Mucosa of descending colon (tissue), 3 donors: ENCODE results near the gene SLCO1A2. TPM values are rescaled to one million over a fixed set of nuclear protein-coding genes. Genes with fewer than 3 reads are reported as not detected.

Experiments used
- ATAC-seq: fragments of 200-7000 bp; cut with Tn5 transposase; one replicate; pipeline ENCODE4 v1.9.1; 2020; ENCODE audit warnings: mild to moderate bottlenecking, moderate library complexity
- DNase-seq, 3 donors: peaks; one replicate each; pipeline ENCODE4 v3.0.0-alpha.2; 2020
- H3K36me3 ChIP-seq: fragments of 200-600 bp; one replicate; pipeline ENCODE4 v1.8.0; 2021; ENCODE audit warnings: low read depth, mild to moderate bottlenecking
- H3K4me1 ChIP-seq: fragments of 200-600 bp; one replicate; pipeline ENCODE4 v1.8.0; 2021; ENCODE audit warnings: low read depth, mild to moderate bottlenecking
- H3K4me3 ChIP-seq: fragments of 200-600 bp; one replicate; pipeline ENCODE4 v1.8.0; 2021; ENCODE audit warnings: mild to moderate bottlenecking
- H3K9me3 ChIP-seq: fragments of 200-600 bp; one replicate; pipeline ENCODE4 v1.8.0; 2021; ENCODE audit warnings: mild to moderate bottlenecking
- intact Hi-C, 2 donors: fragments of 100-400 bp; cut with DNase I in 1 of 2; cut with micrococcal nuclease in 1 of 2; formaldehyde crosslinking; loops; one replicate each; pipeline versions ENCODE4 v1.11.0 to v1.11.1; 2022; cut with DNase I, micrococcal nuclease
- total RNA-seq, 3 donors: library from RNA; stranded (reverse); fragmentation: NEBNext Ultra II Directional in 2 of 3; extraction: Animal tissue kit (Norgen Biotek cat#: 25700) in 2 of 3; gene quantifications; one replicate each; pipeline versions ENCODE4 v1.2.1 to v1.2.4, GENCODE V29; 2021 to 2023
- TF ChIP-seq, protein P1 (sequence below): fragments of 200-600 bp; IDR thresholded peaks from one replicate; pipeline ENCODE4 v1.8.0; 2022; ENCODE audit warnings: antibody characterized with exemption, mild to moderate bottlenecking
- donor health status: DM: no; HTN: no; CAD: no; lungs with moderate emphysema.
- donor health status: DM: no; HTN: no; CAD: no.
- donor health status: DM: no; HTN: yes; CAD: no.

The SLCO1A2 gene
- total RNA-seq, 3 donors from 2014 or later = not detected

DNA sequence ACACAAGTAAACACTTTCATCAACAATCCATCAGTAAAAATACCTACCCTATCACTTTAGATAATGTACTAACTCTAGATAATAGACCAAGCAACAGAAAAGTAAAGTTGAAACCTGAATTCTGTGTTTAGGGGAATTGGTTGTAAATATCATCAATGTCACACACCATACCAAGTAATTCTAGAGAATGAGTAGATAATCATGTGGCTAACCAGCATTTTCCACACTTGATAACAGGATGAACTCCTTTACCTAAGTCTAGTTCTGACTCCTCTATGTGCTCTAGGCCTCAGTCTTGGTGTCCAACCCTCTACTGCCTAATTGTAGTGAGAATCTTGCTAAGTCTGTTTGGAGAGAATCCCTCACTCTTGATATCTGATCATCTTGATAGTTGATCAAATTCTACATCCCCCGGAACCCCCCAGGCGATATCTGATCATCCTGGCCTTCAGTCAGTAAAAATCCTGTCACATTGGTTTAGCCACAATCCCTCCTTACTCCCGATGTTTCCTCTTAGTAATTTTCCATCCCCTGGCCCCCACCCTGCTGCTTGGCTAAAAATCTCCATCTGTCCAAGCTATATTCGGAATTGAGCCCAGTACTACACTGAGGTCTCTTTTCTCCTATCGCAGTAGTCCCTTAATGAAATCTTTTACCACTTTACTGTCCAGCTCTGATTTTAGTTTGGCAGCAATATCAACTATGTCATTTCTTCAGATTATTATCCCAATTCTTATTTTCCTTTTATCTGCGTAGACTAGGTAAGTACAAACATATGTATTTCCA is 3.4 kb upstream of the SLCO1A2 start:
- H3K4me1 ChIP-seq = no peaks in the 10 kb centered on the region
- no peak overlapping the region for H3K4me3 ChIP-seq
- TF ChIP-seq, protein P1, sequence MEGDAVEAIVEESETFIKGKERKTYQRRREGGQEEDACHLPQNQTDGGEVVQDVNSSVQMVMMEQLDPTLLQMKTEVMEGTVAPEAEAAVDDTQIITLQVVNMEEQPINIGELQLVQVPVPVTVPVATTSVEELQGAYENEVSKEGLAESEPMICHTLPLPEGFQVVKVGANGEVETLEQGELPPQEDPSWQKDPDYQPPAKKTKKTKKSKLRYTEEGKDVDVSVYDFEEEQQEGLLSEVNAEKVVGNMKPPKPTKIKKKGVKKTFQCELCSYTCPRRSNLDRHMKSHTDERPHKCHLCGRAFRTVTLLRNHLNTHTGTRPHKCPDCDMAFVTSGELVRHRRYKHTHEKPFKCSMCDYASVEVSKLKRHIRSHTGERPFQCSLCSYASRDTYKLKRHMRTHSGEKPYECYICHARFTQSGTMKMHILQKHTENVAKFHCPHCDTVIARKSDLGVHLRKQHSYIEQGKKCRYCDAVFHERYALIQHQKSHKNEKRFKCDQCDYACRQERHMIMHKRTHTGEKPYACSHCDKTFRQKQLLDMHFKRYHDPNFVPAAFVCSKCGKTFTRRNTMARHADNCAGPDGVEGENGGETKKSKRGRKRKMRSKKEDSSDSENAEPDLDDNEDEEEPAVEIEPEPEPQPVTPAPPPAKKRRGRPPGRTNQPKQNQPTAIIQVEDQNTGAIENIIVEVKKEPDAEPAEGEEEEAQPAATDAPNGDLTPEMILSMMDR = no peak
- DNase-seq (no peak), ATAC-seq (no peak)
- H3K9me3 ChIP-seq = no peaks in the 10 kb centered on the region
- intact Hi-C loops = no loop called here
- no peaks in the 10 kb centered on the region for H3K36me3 ChIP-seq

DNA sequence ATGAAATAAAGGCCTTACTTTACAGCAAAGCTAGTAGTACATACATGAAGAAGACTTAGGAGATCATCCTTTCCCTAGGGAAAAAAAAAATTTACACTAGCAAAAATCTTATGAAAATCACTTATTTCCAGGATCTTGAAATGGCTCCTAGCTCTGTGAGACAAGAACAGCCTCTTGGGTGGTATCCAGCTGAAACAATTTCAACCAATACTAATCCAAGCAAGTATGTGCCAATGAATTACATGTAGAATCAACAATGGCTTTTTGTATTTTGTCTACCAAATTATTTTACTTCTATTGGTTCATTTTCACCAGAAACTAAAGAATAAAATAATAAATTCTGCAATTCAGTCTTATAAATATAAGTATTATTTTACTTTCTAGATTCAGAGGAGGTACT is 2.7 kb upstream of the SLCO1A2 start:
- DNase-seq (no peak), ATAC-seq (no peak)
- intact Hi-C loops = no loop called here
- Histone ChIP-seq H3K4me1 (no peaks in the 10 kb centered on the region), H3K9me3 (no peaks in the 10 kb centered on the region), H3K36me3 (no peaks in the 10 kb centered on the region), H3K4me3 (no peak overlapping the region)
- TF ChIP-seq, protein P1 = no peak

DNA sequence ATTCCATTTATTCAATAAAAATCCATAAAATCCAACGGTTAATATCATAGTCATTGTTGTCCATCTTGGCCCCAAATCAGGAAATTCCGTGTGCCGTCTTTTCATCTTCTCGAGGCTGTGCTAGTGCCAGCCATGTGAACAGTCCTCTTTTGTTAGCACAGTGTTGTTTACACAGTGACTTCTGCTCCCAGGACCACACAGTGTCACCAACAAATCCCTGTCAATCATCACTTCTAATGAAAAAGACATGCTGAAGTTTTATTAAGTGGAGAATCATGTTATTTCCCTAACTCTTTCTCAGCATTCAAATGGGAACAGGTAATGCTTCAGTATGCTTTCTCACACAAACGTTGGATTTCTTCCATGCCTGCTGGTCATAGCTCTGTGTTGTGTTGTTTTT is 1.9 kb upstream of the SLCO1A2 start:
- intact Hi-C loops = no loop called here
- no peak for DNase-seq
- H3K4me3 ChIP-seq = no peak overlapping the region
- no peaks in the 10 kb centered on the region for H3K4me1 ChIP-seq
- ATAC-seq = no peak
- H3K36me3 ChIP-seq = no peaks in the 10 kb centered on the region
- no peaks in the 10 kb centered on the region for H3K9me3 ChIP-seq
- TF ChIP-seq, protein P1 = no peak

DNA sequence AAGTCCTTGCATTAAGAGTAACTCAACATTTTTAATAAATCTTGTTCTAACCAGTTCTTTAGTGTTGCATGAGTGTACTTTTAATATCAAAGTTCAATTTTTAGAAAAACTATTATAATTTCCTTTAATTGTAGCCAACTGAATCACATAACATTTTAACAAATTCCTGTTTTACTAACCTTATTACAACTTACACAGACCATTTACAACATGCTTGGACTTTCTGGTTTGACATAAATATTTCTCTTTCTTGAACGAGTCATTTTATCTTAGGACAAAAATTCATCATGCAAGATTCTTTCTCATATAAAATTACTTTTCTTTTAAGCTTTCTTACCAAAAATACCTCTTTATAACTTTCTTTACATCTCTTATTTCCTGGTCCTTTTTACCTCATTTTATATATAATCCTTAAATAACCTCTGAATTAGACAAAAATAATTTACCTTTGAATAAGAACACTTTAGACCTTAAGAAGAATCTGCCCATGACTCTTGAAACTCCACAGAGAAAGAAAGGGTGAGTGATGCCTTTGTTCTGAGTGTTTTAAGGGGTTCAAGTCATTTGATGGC is 3.9 kb downstream of the SLCO1A2 start:
- no peaks in the 10 kb centered on the region for H3K36me3 ChIP-seq
- TF ChIP-seq, protein P1 = no peak
- H3K4me1 ChIP-seq = no peaks in the 10 kb centered on the region
- no peak for ATAC-seq
- DNase-seq = no peak
- intact Hi-C loops = no loop called here
- peaks cover 28% of the 10 kb centered on the region for H3K9me3 ChIP-seq
- no peak overlapping the region for H3K4me3 ChIP-seq

DNA sequence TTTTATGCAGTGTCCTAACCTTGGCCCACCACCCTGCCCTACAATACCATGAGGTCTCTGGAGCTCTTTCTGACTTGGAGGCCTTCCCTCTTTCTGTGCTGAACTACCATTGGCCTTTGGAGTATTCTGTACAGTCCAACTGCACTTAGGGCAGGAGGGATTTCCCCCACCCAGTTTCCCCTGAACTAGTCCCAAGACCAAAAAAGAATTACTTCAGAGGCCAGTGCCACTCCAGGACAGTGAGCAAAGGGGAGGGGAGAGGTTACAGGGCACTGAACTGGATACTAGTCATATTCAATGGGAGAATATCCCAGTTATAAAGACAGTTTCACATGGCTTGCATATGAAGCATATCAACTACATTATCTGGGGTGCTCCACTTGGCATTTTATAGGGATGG is 6.1 kb downstream of the SLCO1A2 start:
- ATAC-seq = no peak
- Histone ChIP-seq H3K4me1 (no peaks in the 10 kb centered on the region), H3K36me3 (no peaks in the 10 kb centered on the region), H3K4me3 (no peak overlapping the region), H3K9me3 (peaks cover 28% of the 10 kb centered on the region)
- TF ChIP-seq, protein P1 = no peak
- DNase-seq = no peak
- intact Hi-C loops = no loop called here
